GM12801 (cell line): ENCODE data around the gene PLK1.

Experiments used
- CTCF ChIP-seq: IDR thresholded peaks from one replicate; pipeline ENCODE4 v1.5.1; 2011; ENCODE audit warnings: control low read depth; ENCODE audit not compliant: insufficient read length; ENCODE audit errors: extremely low read depth

Gene PLK1

GRCh38 chr16:23734176-23734893, 55.6 kb downstream of the PLK1 start:
- TF ChIP-seq CTCF: no peak

- TF ChIP-seq CTCF: no peak
These were observed 60.8 kb downstream of the PLK1 start for GRCh38 chr16:23739516-23739915.
